ENCODE measurements around the gene HLA-B.

DNA sequence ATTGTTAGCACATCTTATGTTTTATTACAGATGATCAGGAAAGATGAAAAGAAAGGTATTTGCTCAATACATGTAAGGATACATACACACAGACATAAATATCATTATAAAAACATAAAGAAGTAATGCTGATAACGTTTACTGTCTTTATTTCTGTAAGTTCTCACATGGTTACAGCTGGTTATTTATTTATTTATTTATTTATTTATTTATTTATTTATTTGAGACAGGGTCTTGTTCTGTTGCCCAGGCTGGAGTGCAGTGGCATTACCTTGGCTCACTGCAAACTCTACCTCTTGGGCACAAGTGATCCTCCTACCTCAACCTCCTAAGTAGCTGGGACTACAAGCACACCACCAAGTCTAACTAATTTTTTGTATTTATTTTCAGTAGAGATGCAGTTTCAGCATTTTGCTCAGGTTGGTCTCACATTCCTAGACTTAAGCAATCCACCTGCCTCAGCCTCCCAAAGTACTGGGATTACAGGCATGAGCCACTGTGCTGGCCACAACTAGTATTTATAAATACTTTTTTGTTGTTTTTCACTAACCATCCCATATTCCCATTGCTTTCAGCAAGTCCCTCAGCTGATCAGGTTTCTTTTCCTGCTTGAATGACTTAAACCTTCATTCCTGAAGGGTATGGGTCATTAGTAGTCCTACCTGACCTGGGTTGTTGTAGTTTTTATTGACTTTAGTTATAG, 35.8 kb downstream of the HLA-B start:
- TF ChIP-seq CTCF (IDR thresholded peaks at IDR 0.05; ENCODE audit: low read depth, low read length) (no peak), EZH2phosphoT487 (IDR thresholded peaks at IDR 0.05; ENCODE audit: low read depth) (no peak)

Measured in OCI-LY3 (cell line).